HepG2 (cell line): ENCODE results near the gene MIX23. TPM values are rescaled to one million over a fixed set of nuclear protein-coding genes. Genes with fewer than 3 reads are reported as not detected.
A peak's percentile ranks its signal among the peaks of the same experiment; 100 is the strongest.

Experiments
- ASH2L ChIP-seq: fragments of 300-600, 200-600 bp; sonication (generic); IDR thresholded peaks from 2 replicates; pipeline ENCODE4 v1.7.0; 2017; ENCODE audit warnings: low read depth, mild to moderate bottlenecking, moderate library complexity, mixed read lengths, low read length; ENCODE audit not compliant: insufficient read length
- BORCS8-MEF2B ChIP-seq: sonication (generic); formaldehyde crosslinking; IDR thresholded peaks from 2 replicates; pipeline ENCODE4 v1.8.0; 2022; ENCODE audit warnings: mild to moderate bottlenecking, missing genetic modification reagents
- DPF2 ChIP-seq: sonication (generic); formaldehyde crosslinking; IDR thresholded peaks from 2 replicates; pipeline ENCODE4 v1.4.0; 2020; ENCODE audit warnings: mild to moderate bottlenecking, low read depth, missing genetic modification reagents, borderline replicate concordance
- FOSL2 ChIP-seq: sonication (generic); formaldehyde crosslinking; IDR thresholded peaks from 2 replicates; pipeline ENCODE4 v1.4.0; 2020; ENCODE audit warnings: missing genetic modification reagents
- FOXP1 ChIP-seq, 2 experiments: fragments of 450-650 bp in 1 of 2; IDR thresholded peaks; 2 replicates each; pipeline ENCODE4 v1.6.1; 2017 to 2018; ENCODE audit warnings: antibody characterized with exemption in 1 of 2
- GATAD1 ChIP-seq: IDR thresholded peaks from 2 replicates; pipeline ENCODE4 v1.6.1; 2016; ENCODE audit warnings: missing genetic modification reagents, missing compliant biosample characterization
- HDAC1 ChIP-seq: sonication (generic); formaldehyde crosslinking; IDR thresholded peaks from 2 replicates; pipeline ENCODE4 v1.5.1; 2020; ENCODE audit warnings: mild to moderate bottlenecking, missing genetic modification reagents
- HOXA3 ChIP-seq: sonication (generic); formaldehyde crosslinking; IDR thresholded peaks from 2 replicates; pipeline ENCODE4 v1.5.0; 2020; ENCODE audit warnings: missing genetic modification reagents
- KAT8 ChIP-seq: IDR thresholded peaks from 2 replicates; pipeline ENCODE4 v1.6.1; 2016; ENCODE audit warnings: missing genetic modification reagents, missing compliant biosample characterization
- KLF11 ChIP-seq: IDR thresholded peaks from 2 replicates; pipeline ENCODE4 v1.6.1; 2016; ENCODE audit warnings: missing compliant biosample characterization
- MEIS2 ChIP-seq: sonication (generic); formaldehyde crosslinking; IDR thresholded peaks from 2 replicates; pipeline ENCODE4 v1.9.0; 2021; ENCODE audit warnings: mild to moderate bottlenecking, missing genetic modification reagents
- MTA1 ChIP-seq: sonication (generic); formaldehyde crosslinking; IDR thresholded peaks from 2 replicates; pipeline ENCODE4 v1.4.0; 2020; ENCODE audit warnings: missing genetic modification reagents, mild to moderate bottlenecking, borderline replicate concordance
- NCOR1 ChIP-seq: fragments of 200-600 bp; sonication (generic); IDR thresholded peaks from 2 replicates; pipeline ENCODE4 v1.7.0; 2017; ENCODE audit warnings: antibody characterized with exemption, low read length, borderline replicate concordance
- POGZ ChIP-seq: sonication (generic); formaldehyde crosslinking; IDR thresholded peaks from 2 replicates; pipeline ENCODE4 v1.4.0; 2020; ENCODE audit warnings: mild to moderate bottlenecking, missing genetic modification reagents
- SNAPC2 ChIP-seq: sonication (generic); formaldehyde crosslinking; IDR thresholded peaks from 2 replicates; pipeline ENCODE4 v1.8.1; 2022; ENCODE audit warnings: mild to moderate bottlenecking, missing genetic modification reagents
- THAP11 ChIP-seq: IDR thresholded peaks from 2 replicates; pipeline ENCODE4 v1.6.1; 2016; ENCODE audit warnings: missing biosample characterization, missing genetic modification reagents
- XBP1 ChIP-seq: sonication (generic); formaldehyde crosslinking; IDR thresholded peaks from 2 replicates; pipeline ENCODE4 v1.5.0; 2020; ENCODE audit warnings: missing genetic modification reagents
- ZGPAT ChIP-seq: IDR thresholded peaks from 2 replicates; pipeline ENCODE4 v1.6.1; 2016; ENCODE audit warnings: mild to moderate bottlenecking
- ZMAT3 ChIP-seq: sonication (generic); formaldehyde crosslinking; conservative IDR thresholded peaks from 2 replicates; pipeline ENCODE4 v1.7.0; 2021; ENCODE audit warnings: missing genetic modification reagents
- ZMYM3 ChIP-seq: sonication (generic); formaldehyde crosslinking; IDR thresholded peaks from 2 replicates; pipeline ENCODE4 v1.5.1; 2020; ENCODE audit warnings: mild to moderate bottlenecking, missing genetic modification reagents
- ZNF160 ChIP-seq: sonication (generic); formaldehyde crosslinking; IDR thresholded peaks from 2 replicates; pipeline ENCODE4 v1.8.0; 2022; ENCODE audit warnings: mild to moderate bottlenecking, inconsistent platforms, missing genetic modification reagents
- ZNF335 ChIP-seq: sonication (generic); formaldehyde crosslinking; IDR thresholded peaks from 2 replicates; pipeline ENCODE4 v1.4.0; 2020; ENCODE audit warnings: missing genetic modification reagents
- ZNF501 ChIP-seq: sonication (generic); formaldehyde crosslinking; IDR thresholded peaks from 2 replicates; pipeline ENCODE4 v1.5.1; 2020; ENCODE audit warnings: mild to moderate bottlenecking, moderate library complexity, missing genetic modification reagents
- ZNF543 ChIP-seq: sonication (generic); formaldehyde crosslinking; IDR thresholded peaks from 2 replicates; pipeline ENCODE4 v1.4.0; 2020; ENCODE audit warnings: mild to moderate bottlenecking, missing genetic modification reagents
- ZNF614 ChIP-seq: IDR thresholded peaks from 2 replicates; pipeline ENCODE4 v1.6.1; 2018; ENCODE audit warnings: missing biosample characterization, missing genetic modification reagents, inconsistent platforms, borderline replicate concordance
- polyA plus RNA-seq, 8 experiments: library from polyadenylated mRNA; depleted of rRNA in 3 of 8; stranded (reverse) in 7 of 8; unstranded in 1 of 8; fragments of >200 nt; fragmentation: Illumina TruSeq in 4 of 8; extraction: Trizol in 4 of 8; gene quantifications; 2 replicates each; pipeline versions ENCODE4 v1.2.1 to v1.2.3, GENCODE V29; 2011 to 2016; ENCODE audit warnings: low read depth in 4 of 8, missing spikeins in 1 of 8, mixed read lengths in 1 of 8; ENCODE audit not compliant: insufficient read depth in 1 of 8
- total RNA-seq, 5 experiments: library from RNA; depleted of rRNA; stranded (reverse); fragments of >200 nt; fragmentation: Illumina TruSeq; extraction: Trizol; gene quantifications; 2 replicates each; pipeline ENCODE4 v1.2.3, GENCODE V29; 2016; ENCODE audit warnings: low read depth in 1 of 5
- TF ChIP-seq, protein P1 (sequence below): sonication (generic); formaldehyde crosslinking; IDR thresholded peaks from 2 replicates; pipeline ENCODE4 v1.4.0; 2020; ENCODE audit warnings: missing genetic modification reagents
- TF ChIP-seq, protein P2 (sequence below): IDR thresholded peaks from 2 replicates; pipeline ENCODE4 v1.6.1; 2016

MIX23 gene
- total and polyA plus RNA-seq, 2 of the 13 experiments (the other 11 are each of a cell fraction or from before 2014, with no cell fraction given), result 20.0 to 152 TPM

DNA sequence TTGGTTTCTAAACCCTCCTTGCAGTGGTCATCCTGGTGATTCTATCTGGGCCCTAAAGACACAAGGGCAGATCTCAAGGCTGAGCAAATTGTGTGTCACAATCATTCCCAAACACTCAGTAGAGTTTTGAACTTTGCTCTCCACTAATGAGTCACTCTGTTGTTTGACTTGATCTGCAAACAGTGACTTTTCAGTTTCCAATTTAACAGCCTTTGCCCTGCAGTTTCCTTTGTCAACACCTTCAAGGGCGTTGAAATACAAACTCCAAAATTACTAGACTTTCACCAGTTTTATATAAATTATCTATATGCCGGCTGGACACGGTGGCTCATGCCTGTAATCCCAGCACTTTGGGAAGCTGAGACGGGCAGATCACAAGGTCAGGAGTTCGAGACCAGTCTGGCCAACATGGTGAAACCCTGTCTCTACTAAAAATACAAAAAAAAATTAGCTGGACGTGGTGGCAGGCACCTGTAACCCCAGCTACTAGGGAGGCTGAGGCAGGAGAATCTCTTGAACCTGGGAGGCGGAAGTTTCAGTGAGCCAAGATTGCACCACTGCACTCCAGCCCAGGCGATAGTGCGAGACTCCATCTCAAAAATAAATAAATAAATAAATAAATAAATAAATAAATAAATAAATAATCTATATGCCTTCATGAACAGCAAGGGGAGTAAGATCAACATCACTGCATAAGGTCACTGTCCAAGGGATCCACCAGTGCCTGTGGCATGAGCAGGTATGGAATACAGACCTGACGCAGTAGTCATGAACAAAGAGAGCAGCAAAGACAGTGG lies 17.3 kb downstream of the MIX23 start (continued):
- TF ChIP-seq, protein P1, sequence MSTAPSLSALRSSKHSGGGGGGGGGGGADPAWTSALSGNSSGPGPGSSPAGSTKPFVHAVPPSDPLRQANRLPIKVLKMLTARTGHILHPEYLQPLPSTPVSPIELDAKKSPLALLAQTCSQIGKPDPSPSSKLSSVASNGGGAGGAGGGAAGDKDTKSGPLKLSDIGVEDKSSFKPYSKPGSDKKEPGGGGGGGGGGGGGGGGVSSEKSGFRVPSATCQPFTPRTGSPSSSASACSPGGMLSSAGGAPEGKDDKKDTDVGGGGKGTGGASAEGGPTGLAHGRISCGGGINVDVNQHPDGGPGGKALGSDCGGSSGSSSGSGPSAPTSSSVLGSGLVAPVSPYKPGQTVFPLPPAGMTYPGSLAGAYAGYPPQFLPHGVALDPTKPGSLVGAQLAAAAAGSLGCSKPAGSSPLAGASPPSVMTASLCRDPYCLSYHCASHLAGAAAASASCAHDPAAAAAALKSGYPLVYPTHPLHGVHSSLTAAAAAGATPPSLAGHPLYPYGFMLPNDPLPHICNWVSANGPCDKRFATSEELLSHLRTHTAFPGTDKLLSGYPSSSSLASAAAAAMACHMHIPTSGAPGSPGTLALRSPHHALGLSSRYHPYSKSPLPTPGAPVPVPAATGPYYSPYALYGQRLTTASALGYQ (CRISPR knock-in tag), result peak; percentile 88
- TF ChIP-seq KAT8 (CRISPR knock-in tag), result peak; percentile 81
- peak; percentile 79; the same call in 1 of the 2 replicates for TF ChIP-seq HOXA3 (CRISPR knock-in tag)
- TF ChIP-seq ZNF160 (CRISPR knock-in tag), result 0 out of 2 replicates have a peak, but pooled peaks have one; percentile 49
- TF ChIP-seq, protein P2, sequence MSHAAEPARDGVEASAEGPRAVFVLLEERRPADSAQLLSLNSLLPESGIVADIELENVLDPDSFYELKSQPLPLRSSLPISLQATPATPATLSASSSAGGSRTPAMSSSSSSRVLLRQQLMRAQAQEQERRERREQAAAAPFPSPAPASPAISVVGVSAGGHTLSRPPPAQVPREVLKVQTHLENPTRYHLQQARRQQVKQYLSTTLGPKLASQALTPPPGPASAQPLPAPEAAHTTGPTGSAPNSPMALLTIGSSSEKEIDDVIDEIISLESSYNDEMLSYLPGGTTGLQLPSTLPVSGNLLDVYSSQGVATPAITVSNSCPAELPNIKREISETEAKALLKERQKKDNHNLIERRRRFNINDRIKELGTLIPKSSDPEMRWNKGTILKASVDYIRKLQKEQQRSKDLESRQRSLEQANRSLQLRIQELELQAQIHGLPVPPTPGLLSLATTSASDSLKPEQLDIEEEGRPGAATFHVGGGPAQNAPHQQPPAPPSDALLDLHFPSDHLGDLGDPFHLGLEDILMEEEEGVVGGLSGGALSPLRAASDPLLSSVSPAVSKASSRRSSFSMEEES (CRISPR knock-in tag), result peak; percentile 64; the same call in 1 of the 2 replicates
- peak; percentile 94 for TF ChIP-seq ZNF335
- TF ChIP-seq ZNF501 (CRISPR knock-in tag), result peak; percentile 58; the same call in 1 of the 2 replicates
- TF ChIP-seq ZNF543, result peak; percentile 54; the same call in 1 of the 2 replicates
- TF ChIP-seq ZNF614, result peak; percentile 96
- TF ChIP-seq KLF11 (CRISPR knock-in tag), result 0 out of 2 replicates have a peak, but pooled peaks have one; percentile 46
- TF ChIP-seq POGZ (CRISPR knock-in tag), result peak; percentile 90
- TF ChIP-seq THAP11 (CRISPR knock-in tag), result peak; percentile 82
- TF ChIP-seq DPF2, result peak; percentile 99
- TF ChIP-seq ZGPAT, result peak; percentile 95
- peak; percentile 55; the same call in 1 of the 2 replicates for TF ChIP-seq MEIS2 (CRISPR knock-in tag)
- TF ChIP-seq SNAPC2, result peak; percentile 52; the same call in 1 of the 2 replicates
- peak; percentile 57 for TF ChIP-seq ASH2L
- peak; percentile 70; the same call in 1 of the 2 replicates for TF ChIP-seq FOXP1 (IDR thresholded peaks at IDR 0.05)
- TF ChIP-seq FOXP1 (CRISPR knock-in tag; IDR thresholded peaks at IDR 0.05), result peak; percentile 84
- peak; percentile 100 for TF ChIP-seq FOSL2 (CRISPR knock-in tag)
- TF ChIP-seq GATAD1 (CRISPR knock-in tag), result peak; percentile 68
- peak; percentile 36; the same call in 1 of the 2 replicates for TF ChIP-seq BORCS8-MEF2B (CRISPR knock-in tag)
- TF ChIP-seq ZMYM3 (CRISPR knock-in tag), result peak; percentile 80; the same call in 1 of the 2 replicates
- 0 out of 2 replicates have a peak, but pooled peaks have one; percentile 34 for TF ChIP-seq XBP1
- TF ChIP-seq HDAC1 (CRISPR knock-in tag), result peak; percentile 94
- TF ChIP-seq ZMAT3 (CRISPR knock-in tag), result peak; percentile 79; the same call in 1 of the 2 replicates
- TF ChIP-seq NCOR1, result peak; percentile 93
- TF ChIP-seq MTA1 (CRISPR knock-in tag), result peak; percentile 45; the same call in 1 of the 2 replicates
